Thoracic aorta (tissue), 2 donors: ENCODE measurements around the gene SRP9. TPM values are rescaled to one million over a fixed set of nuclear protein-coding genes. Genes with fewer than 3 reads are reported as not detected.

ENCODE experiments used
- ATAC-seq: fragments of 150-250 bp; one replicate; pipeline ENCODE4 v1.8.0; 2017; ENCODE audit warnings: low read depth; ENCODE audit not compliant: insufficient number of reproducible peaks, low FRiP score
- DNase-seq: peaks from one replicate; pipeline ENCODE4 v3.0.0-alpha.2; 2020; ENCODE audit warnings: low spot score
- H3K27ac ChIP-seq, 2 donors: fragments of 200-600 bp; sonication (generic); 1 replicate in 1 of 2; 2 replicates in 1 of 2; pipeline ENCODE4 v1.5.1; 2016; ENCODE audit warnings: mild to moderate bottlenecking in 2 of 2, moderate library complexity in 2 of 2
- H3K27me3 ChIP-seq: fragments of 200-600 bp; sonication (generic); replicated peaks from 2 replicates; pipeline ENCODE4 v1.6.0; 2016; ENCODE audit warnings: mild to moderate bottlenecking; ENCODE audit not compliant: insufficient read depth
- H3K36me3 ChIP-seq: fragments of 200-600 bp; sonication (generic); one replicate; pipeline ENCODE4 v1.5.1; 2016
- H3K4me1 ChIP-seq, 2 donors: fragments of 200-600 bp; sonication (generic); 1 replicate in 1 of 2; 2 replicates in 1 of 2; pipeline versions ENCODE4 v1.5.1 to v1.6.0; 2016; ENCODE audit warnings: low read depth in 2 of 2, mild to moderate bottlenecking in 1 of 2; ENCODE audit not compliant: control insufficient read depth in 1 of 2
- H3K4me3 ChIP-seq: fragments of 200-600 bp; sonication (generic); 2 replicates; pipeline ENCODE4 v1.5.1; 2016; ENCODE audit warnings: mild to moderate bottlenecking
- H3K9me3 ChIP-seq: fragments of 200-600 bp; sonication (generic); 2 replicates; pipeline ENCODE4 v1.5.1; 2016
- CTCF ChIP-seq: fragments of 200-600 bp; sonication (generic); IDR thresholded peaks from one replicate; pipeline ENCODE4 v1.5.1; 2019; ENCODE audit warnings: antibody characterized with exemption
- total RNA-seq, 2 donors: library from RNA; depleted of rRNA; stranded (reverse); fragments of >200 nt; gene quantifications; one replicate each; pipeline versions ENCODE4 v1.1.0 to v1.2.3, GENCODE V29; 2016

Gene SRP9
- total RNA-seq, 2 donors from 2014 or later, result 130 to 131 TPM

GRCh38 chr1:225838793-225839192 lies 61.2 kb downstream of the SRP9 start:
- DNase-seq (no peak), ATAC-seq (no peak)
- Histone ChIP-seq H3K36me3 (peaks cover 14% of the 10 kb centered on the region), H3K27ac (no peak overlapping the region), H3K4me3 (no peak overlapping the region), H3K4me1 (peaks cover 9 to 20% of the 10 kb centered on the region in 2 donors), H3K27me3 (no peaks in the 10 kb centered on the region), H3K9me3 (no peaks in the 10 kb centered on the region)
- no peak for TF ChIP-seq CTCF

Other genes with a start within 250 kb of the SRP9 start
- gene ENAH, start 124.7 kb upstream of the SRP9 start, total RNA-seq, result 100 to 1,000 TPM; 111 to 119 TPM
- gene EPHX1, start 32.3 kb downstream of the SRP9 start, total RNA-seq, result 10 to 100 TPM; 58.9 to 77.6 TPM
- gene TMEM63A, start 104.6 kb downstream of the SRP9 start, total RNA-seq, result 100 to 1,000 TPM in 1 of 2 donors, 10 to 100 TPM in 1; 75.1 to 105 TPM
- gene LEFTY1, start 111.3 kb downstream of the SRP9 start, total RNA-seq, result not detected
- gene PYCR2, start 146.4 kb downstream of the SRP9 start, total RNA-seq, result 10 to 100 TPM; 46.6 to 50.2 TPM
- gene LEFTY2, start 163.4 kb downstream of the SRP9 start, total RNA-seq, result 1 to 10 TPM; 6.2 to 9.4 TPM
- gene SDE2, start 221.5 kb downstream of the SRP9 start, total RNA-seq, result 10 to 100 TPM; 19.1 to 33.2 TPM